HG03103 (cell line): ENCODE measurements around the gene EGF.
"Not testable (repeated sequence)": the region's sequence is repeated elsewhere in the genome, so short reads cannot be mapped to it uniquely, and the experiment has no call there.

Source experiments
- ATAC-seq: cut with Tn5 transposase; IDR thresholded peaks from one replicate; pipeline ENCODE4 v1.9.1; 2021; ENCODE audit warnings: low read depth; ENCODE audit not compliant: unreplicated experiment

Gene EGF

DNA sequence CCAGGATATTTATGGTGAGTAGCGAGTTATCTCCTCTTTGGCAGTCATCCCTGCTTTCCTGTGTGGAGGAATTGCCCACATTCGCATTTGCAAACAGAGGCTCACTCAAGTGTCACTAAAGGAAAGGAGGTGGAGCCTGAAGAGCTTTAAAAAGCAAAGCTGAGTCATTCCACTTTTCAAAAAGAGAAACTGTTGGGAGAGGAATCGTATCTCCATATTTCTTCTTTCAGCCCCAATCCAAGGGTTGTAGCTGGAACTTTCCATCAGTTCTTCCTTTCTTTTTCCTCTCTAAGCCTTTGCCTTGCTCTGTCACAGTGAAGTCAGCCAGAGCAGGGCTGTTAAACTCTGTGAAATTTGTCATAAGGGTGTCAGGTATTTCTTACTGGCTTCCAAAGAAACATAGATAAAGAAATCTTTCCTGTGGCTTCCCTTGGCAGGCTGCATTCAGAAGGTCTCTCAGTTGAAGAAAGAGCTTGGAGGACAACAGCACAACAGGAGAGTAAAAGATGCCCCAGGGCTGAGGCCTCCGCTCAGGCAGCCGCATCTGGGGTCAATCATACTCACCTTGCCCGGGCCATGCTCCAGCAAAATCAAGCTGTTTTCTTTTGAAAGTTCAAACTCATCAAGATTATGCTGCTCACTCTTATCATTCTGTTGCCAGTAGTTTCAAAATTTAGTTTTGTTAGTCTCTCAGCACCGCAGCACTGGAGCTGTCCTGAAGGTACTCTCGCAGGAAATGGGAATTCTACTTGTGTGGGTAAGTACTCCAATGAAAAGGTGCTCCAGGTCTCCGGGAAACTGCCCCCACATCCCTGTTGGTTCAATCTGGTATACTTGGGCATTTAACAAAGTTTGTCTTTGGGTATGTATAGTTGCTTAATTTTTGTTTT lies at the start of gene EGF:
EGF (plus strand) TSS at position 178 of the 890 bp plus-strand sequence; CDS start at position 631, 453 bp downstream.
- ATAC-seq: no peak

GRCh38 chr4:109864134-109864533 lies 48.5 kb upstream of the EGF start:
- ATAC-seq: no peak

- no peak for ATAC-seq
Observed at GRCh38 chr4:109870061-109870460, 42.6 kb upstream of the EGF start.

DNA sequence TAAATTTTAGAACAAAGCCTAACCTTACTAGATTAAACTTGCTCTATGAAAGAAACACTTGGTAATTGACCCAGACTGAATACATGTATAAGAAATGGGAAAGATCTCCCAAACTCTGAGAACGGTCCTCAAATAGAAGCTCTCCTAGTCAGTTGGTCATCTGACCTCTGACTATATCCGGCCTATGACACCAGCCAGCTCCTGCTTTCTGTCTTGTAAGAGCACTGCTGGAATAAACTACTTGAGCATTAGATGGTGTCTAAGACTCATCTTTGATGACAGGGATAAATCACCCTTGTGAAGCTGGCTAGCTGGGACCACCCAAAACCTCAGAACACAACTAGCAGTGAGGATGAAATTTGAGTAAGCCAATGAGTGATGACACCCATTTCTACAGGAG lies 40.6 kb upstream of the EGF start:
- no peak for ATAC-seq

- no peak for ATAC-seq
Observed at GRCh38 chr4:109872950-109873656, 39.6 kb upstream of the EGF start.

GRCh38 chr4:109873791-109874514 lies 38.7 kb upstream of the EGF start:
- no peak for ATAC-seq

DNA sequence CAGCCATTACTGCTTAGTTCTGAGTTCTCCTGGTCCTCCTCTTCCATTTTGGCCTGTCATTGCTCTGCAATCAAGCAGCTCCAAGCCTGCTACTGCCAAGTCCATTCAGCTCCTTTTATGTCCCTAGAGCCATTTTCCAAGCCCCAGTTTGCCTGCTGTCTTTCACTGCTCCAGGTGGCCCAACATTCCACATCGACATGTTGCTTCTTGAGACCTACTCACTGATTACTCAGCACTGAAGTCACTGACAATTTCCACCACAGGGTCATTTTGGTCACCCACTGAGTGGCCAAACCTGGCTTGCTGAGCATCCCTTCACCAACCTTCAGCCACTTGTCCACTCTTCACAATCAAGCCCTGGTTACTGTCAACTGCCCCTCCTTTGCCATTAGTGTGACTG lies 37.6 kb upstream of the EGF start:
- no peak for ATAC-seq

- not testable (repeated sequence) for ATAC-seq
Observed at GRCh38 chr4:109875553-109875952, 37.1 kb upstream of the EGF start.

GRCh38 chr4:109876634-109877265 lies 35.9 kb upstream of the EGF start:
- ATAC-seq: no peak

GRCh38 chr4:109877400-109877799 lies 35.3 kb upstream of the EGF start:
- ATAC-seq: peak; percentile 92

GRCh38 chr4:109878355-109878754 lies 34.3 kb upstream of the EGF start:
- no peak for ATAC-seq

DNA sequence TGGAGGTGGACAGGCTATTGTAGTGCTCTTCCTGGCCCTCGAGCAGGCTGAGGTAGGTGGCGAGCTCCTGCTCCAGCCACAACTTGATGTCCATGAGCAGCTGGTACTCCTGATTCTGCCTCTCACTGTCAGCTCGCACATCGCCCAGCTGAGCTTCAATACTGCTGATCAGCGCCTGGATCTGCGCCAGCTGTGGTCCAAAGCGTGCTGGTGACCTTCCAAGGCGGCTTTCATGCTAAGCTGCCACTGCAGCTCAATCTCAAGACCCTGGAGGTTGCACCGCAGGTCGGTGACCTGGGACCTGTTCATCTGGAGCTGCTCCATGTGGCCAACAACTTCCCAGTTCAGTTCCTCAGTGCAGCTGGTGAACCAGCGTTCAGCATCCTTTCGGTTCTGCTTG lies 33.6 kb upstream of the EGF start:
- ATAC-seq: no peak

- ATAC-seq: no peak
Observed at GRCh38 chr4:109879636-109880314, 32.9 kb upstream of the EGF start.

- ATAC-seq: no peak
Observed at GRCh38 chr4:109886303-109886702, 26.4 kb upstream of the EGF start.

- ATAC-seq: no peak
Observed at GRCh38 chr4:109887071-109887470, 25.6 kb upstream of the EGF start.

- ATAC-seq: no peak
Observed at GRCh38 chr4:109890076-109890475, 22.6 kb upstream of the EGF start.

GRCh38 chr4:109902559-109903251 lies 10.0 kb upstream of the EGF start:
- no peak for ATAC-seq

DNA sequence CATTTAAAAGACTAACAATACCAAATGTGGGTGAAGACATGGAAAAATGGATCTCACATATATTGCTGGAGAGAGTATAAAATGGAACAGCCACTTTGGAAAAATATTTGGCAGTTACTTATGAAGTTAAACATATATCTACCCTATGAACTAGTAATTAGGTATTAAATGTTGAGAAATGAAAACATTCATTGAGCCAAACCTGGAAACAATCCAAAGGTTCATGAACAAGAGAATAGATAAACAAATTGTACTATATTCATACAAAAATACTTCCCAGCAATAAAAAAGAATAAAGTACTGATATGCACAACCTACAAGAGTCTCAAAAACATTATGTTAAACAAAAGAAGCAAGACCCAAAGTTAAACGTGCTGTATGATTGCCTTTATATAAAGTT lies 4.0 kb upstream of the EGF start:
- no peak for ATAC-seq

GRCh38 chr4:109910256-109910655 lies 2.4 kb upstream of the EGF start:
- ATAC-seq: no peak
